HG03457 (cell line): ENCODE data around the gene TNP1.

Experiments
- ATAC-seq: cut with Tn5 transposase; IDR thresholded peaks from one replicate; pipeline ENCODE4 v1.9.1; 2021; ENCODE audit warnings: moderate number of reproducible peaks; ENCODE audit not compliant: unreplicated experiment

TNP1 gene

GRCh38 chr2:216859944-216860343, at the start of gene TNP1:
Gene TNP1, minus strand, starts transcription at chr2:216860064. Its CDS starts 30 bp downstream, at chr2:216860034.
- ATAC-seq, result no peak

GRCh38 chr2:216908300-216908699, 48.4 kb upstream of the TNP1 start:
- ATAC-seq, result no peak

GRCh38 chr2:216905649-216906329, 45.9 kb upstream of the TNP1 start:
- no peak for ATAC-seq

- no peak for ATAC-seq
These were observed 45.1 kb upstream of the TNP1 start for GRCh38 chr2:216904974-216905373.

GRCh38 chr2:216904554-216904953, 44.7 kb upstream of the TNP1 start:
- ATAC-seq, result no peak

GRCh38 chr2:216903470-216903869, 43.6 kb upstream of the TNP1 start:
- ATAC-seq, result no peak

- ATAC-seq, result no peak
These were observed 41.4 kb upstream of the TNP1 start for GRCh38 chr2:216901273-216901672.

- ATAC-seq, result no peak
These were observed 40.5 kb upstream of the TNP1 start for GRCh38 chr2:216900406-216900805.

- ATAC-seq, result no peak
These were observed 37.8 kb upstream of the TNP1 start for GRCh38 chr2:216897561-216898203.

- no peak for ATAC-seq
These were observed 30.3 kb upstream of the TNP1 start for GRCh38 chr2:216890138-216890537.

- no peak for ATAC-seq
These were observed 29.2 kb upstream of the TNP1 start for GRCh38 chr2:216888887-216889622.

- no peak for ATAC-seq
These were observed 28.2 kb upstream of the TNP1 start for GRCh38 chr2:216888081-216888480.

- ATAC-seq, result no peak
These were observed 27.3 kb upstream of the TNP1 start for GRCh38 chr2:216887138-216887537.

- ATAC-seq, result no peak
These were observed 25.3 kb upstream of the TNP1 start for GRCh38 chr2:216885117-216885553.

- ATAC-seq, result no peak
These were observed 24.5 kb upstream of the TNP1 start for GRCh38 chr2:216884347-216884746.

GRCh38 chr2:216882876-216883275, 23.0 kb upstream of the TNP1 start:
- no peak for ATAC-seq

GRCh38 chr2:216881411-216881810, 21.5 kb upstream of the TNP1 start:
- ATAC-seq, result no peak

- no peak for ATAC-seq
These were observed 20.8 kb upstream of the TNP1 start for GRCh38 chr2:216880509-216881184.

- ATAC-seq, result no peak
These were observed 20.1 kb upstream of the TNP1 start for GRCh38 chr2:216879727-216880508.

GRCh38 chr2:216878072-216878471, 18.2 kb upstream of the TNP1 start:
- ATAC-seq, result no peak

- ATAC-seq, result no peak
These were observed 17.2 kb upstream of the TNP1 start for GRCh38 chr2:216877085-216877484.
